HG02623 (cell line): ENCODE data around the gene VSTM2L.

Experiments
- ATAC-seq: cut with Tn5 transposase; IDR thresholded peaks from one replicate; pipeline ENCODE4 v1.9.1; 2021; ENCODE audit warnings: moderate library complexity; ENCODE audit not compliant: unreplicated experiment

The VSTM2L gene

GRCh38 chr20:37899105-37900045, 3.6 kb upstream of the VSTM2L start:
- ATAC-seq = no peak

DNA sequence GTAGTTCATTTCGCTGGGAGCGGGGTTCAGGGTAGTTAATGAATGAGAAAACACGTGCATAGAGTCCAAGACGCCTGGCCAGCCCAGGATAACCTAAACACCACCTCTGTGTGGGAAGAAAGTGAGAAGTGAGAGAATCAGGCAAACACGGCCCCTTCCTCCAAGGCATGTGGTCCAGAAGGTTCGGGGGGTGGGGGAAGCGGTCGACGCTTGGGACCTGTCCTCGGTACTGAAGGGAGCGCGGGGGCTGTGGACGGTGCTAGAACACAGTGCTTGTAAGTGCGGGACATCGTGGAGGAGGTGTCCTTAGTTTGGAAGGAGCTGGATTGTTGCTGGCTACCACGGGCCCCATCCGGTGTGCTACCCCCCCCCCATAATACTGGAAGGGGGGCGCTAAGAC, 1.7 kb upstream of the VSTM2L start:
- ATAC-seq = no peak

- ATAC-seq = no peak
Observed at GRCh38 chr20:37901654-37902503, 1.0 kb upstream of the VSTM2L start.

DNA sequence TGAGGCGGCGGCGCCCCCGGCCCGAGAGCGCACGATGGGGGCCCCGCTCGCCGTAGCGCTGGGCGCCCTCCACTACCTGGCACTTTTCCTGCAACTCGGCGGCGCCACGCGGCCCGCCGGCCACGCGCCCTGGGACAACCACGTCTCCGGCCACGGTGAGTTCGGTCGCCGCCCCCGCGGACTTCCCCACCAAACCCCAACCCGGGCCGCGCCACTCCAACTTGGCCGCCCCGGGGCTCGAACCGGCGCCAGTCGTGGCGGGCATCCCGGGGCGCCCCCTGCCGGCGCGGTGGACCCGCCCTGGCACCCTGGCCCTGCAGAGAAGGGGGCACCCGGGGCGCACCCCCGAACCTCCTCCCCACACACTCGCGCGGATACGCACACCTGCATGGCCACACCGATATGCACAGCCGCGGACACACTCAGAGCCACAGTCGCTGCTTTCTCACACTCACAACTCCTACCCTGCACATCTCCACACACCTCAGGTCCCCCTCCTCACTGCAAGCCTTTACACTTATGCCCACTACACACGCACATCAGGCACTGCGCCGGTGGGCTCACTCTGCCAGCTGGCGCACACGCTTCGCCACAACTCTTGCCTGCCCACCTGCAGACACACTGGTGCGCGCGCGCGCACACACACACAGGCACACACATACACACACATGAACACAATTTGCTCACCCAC, 535 bp downstream of the VSTM2L start:
- ATAC-seq = no peak

DNA sequence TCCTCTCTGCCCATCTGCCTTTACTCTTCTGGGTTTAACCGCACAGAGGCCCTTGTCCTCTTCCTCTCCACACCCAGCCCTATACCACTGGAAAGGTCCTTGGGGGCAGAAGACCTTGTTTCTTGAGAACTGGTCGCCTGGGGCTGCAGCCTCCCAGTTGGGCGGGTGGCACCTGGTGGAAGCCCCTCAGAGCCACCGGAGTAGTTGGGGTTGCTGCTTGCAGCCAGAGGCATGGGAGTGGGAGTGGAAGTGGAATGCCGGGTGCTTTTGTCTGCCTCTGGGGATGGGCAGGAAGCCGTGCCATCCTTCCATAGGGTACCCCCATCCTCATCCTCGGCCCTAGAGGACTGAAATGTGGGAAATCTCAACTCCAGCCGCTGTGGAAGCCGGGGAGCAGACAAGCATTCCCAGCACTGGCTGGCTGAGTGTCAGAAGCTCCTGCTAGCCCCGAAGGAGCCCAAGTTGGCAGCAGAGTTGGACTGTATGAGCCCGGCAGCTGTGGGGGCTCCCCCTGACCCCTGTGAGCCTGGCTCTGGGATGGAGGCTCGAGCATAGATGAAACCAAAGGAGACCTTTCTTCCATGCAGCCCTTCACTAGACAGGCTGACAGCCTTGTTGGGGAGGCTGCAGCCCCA, 1.2 kb downstream of the VSTM2L start:
- ATAC-seq = no peak

GRCh38 chr20:37904845-37905373, 2.0 kb downstream of the VSTM2L start:
- ATAC-seq = no peak

DNA sequence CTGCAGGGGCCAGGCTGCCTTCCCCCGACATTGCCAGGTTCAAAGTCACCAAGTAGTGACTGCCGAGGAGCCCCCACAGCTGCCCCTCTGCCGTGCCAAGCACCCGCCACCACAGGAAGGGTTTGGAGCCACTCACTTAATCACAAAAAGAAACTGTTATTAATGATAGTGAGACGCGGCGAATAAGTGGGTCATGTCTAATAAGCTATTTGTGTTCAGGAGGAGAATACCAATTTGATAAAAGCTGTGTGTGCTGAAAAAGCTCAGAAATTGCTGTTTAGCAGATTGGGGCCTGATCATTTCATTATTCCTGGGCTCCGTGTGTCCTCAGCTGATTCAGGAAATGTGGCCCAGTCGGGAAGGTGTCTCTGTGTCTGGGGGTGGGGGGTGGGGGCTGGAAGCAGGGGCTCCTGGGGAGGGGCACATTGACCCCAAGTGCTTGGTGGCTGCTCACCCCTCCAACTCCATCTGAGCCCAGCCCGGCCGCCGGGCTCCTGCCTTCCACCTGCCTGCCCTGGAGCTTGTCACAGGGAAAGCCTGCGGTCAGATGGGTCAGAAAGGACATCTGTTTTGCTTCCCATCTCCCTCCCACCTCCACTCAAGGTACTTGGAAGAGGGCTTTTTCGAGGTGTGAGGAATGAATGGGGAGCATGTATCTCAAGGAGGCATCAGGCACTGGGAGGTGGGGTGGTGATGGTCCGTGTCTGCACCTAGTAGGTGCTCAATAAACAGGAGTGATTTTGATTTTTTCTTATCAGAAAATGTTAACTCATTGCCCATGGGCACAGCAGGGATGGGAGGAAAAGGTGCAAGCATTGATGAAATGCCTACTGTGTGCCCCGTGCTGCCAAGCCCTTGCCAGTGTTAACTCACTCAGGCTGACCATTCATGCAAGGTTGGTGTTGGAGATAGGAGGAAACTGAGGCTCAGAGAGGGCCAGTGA, 3.0 kb downstream of the VSTM2L start:
- no peak for ATAC-seq

DNA sequence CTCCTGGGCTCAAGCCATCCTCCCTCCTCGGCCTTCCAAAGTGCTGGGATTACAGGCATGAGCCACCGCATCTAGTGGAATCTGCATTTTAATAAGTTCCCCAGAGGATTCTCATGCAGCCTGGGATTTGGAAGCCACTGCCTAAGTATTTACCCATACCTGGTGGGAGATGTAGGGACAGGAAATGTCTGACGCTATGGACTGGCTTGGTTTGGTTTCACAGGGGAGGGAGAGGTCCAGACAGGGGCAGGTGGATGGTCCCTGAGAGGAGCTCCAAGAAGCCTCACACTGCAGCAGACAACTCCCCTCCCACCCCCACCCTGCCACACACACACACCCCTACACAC, 4.4 kb downstream of the VSTM2L start:
- ATAC-seq = no peak

DNA sequence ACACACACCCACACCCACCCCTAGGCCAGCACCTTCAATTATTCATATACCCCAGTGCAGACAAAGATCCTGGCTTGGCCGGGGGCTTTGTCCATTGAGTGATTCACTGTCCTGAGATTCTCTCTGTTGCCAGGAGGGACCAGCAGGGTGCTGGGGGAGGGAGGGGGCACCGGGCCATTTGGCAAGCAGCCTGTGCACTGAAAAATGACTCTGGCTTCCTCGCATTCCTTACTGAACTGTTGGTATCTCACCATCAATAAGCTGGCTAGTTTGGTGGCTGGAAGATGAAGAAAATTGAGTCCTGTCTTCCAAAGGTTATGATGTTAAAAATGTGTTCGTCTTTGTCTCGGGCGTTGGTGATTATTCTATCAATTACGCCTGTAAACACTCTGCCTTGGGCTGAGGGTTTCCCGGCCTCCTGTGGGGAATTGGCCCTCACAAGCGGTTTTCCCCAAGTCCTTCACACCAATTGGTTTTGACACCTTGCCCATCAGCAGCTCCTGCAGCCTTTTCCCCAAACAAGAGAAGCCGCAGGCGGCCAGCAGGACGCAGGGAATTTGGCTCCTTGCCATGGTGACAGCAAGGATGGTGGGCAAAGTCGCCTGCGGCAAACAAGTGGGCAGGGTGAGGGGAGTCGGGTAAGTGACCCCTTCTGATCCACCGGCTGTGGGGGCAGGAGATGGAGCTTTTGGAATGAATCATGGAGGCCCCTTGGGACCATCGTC, 4.9 kb downstream of the VSTM2L start:
- ATAC-seq = no peak

DNA sequence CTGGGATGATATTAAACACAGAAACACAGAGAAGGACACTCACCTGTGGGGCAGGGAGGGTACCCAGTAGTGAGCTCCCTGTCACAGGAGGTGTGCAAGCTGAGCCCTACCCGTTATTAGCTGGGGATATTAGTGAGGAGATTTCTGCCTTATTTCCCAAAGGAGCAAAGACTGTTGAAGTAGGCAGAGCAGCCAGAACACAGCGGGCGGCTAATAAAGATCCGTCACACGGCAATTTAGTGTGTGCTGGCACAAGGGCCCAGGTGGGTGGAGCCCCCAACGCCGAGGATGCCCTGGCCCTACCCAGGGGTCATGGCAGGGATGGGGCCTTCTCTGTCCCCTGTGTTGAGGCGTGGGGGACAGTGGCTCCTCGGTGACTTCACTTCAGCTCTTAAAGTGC, 8.3 kb downstream of the VSTM2L start:
- ATAC-seq = no peak

DNA sequence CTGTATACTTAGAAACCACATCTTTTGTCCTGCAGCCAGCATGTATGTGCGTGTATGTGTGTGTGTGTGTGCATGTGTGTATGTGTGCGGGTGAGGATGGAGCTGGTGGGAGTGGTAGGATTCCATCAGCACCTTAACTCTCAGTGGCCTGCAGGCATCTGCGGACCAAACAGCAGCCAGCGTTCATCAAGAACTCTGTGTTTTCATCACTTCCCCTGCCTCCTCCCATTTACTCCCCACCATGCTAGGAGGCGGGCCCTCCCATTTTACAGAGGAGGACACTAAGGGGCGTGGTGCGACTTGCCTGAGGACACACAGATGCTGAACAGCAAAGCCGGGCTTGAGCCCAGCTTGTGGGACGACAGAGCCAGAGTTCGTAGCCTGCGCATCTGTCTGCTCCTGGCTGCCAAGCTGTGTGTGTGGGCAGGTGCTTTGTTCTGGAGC, 8.9 kb downstream of the VSTM2L start:
- ATAC-seq = no peak

DNA sequence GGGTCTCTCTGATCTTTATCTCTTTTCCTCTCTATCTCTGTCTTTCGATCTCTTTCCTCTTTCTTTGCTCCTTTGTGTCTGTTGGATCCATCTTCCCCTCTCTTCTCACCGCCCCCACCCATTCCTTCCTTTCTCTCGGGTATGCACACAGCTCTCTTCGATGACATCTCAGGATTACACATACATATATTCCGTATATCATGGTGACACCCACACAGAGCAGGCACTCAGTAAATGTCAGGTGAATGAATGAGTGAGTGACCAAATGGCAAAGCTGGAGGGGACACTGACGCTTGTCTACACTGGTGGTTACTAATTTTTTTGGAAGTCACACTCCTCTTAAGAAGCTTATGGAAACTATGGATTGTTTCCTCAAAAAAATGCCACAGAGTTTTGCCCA, 9.9 kb downstream of the VSTM2L start:
- no peak for ATAC-seq

DNA sequence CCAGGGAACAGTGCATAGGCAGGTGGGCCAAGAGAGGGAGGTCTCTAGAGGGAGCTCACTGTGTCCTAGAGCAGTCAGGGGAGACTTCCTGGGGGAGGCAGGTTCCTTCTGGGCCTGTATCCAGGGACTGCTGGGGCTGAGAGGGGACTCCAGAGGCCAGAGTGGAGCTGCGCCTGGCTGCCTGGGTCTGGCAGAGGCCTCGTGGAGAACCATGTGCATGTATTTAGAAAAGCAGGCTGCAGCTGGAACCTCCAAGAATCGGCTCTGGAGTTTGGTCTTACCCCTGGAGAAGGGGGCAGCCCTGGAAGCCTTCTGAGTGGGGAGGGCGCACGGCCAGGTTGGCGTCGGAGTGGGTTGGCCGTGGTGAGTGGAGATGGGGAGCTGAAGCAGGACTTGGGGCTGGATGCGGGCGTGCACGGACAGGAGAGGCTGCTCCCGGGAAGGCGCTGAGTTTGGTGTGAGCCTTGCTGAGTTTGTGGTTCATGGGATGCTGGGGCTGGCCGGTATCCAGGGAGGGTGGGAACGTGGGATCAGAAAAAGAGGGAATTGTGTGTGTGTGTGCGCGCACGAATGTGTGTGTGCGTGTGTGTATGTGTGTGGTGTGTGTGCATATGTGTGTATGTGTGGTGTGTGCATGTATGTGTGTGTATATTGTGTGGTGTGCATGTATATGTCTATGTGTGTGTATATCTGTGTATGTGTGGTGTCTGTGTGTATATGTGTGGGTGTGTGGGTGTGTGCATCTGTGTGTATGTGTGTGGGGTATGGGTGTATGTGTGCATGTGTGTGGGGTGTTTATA, 10.8 kb downstream of the VSTM2L start:
- ATAC-seq = no peak

- no peak for ATAC-seq
Observed at GRCh38 chr20:37914367-37914671, 11.4 kb downstream of the VSTM2L start.

DNA sequence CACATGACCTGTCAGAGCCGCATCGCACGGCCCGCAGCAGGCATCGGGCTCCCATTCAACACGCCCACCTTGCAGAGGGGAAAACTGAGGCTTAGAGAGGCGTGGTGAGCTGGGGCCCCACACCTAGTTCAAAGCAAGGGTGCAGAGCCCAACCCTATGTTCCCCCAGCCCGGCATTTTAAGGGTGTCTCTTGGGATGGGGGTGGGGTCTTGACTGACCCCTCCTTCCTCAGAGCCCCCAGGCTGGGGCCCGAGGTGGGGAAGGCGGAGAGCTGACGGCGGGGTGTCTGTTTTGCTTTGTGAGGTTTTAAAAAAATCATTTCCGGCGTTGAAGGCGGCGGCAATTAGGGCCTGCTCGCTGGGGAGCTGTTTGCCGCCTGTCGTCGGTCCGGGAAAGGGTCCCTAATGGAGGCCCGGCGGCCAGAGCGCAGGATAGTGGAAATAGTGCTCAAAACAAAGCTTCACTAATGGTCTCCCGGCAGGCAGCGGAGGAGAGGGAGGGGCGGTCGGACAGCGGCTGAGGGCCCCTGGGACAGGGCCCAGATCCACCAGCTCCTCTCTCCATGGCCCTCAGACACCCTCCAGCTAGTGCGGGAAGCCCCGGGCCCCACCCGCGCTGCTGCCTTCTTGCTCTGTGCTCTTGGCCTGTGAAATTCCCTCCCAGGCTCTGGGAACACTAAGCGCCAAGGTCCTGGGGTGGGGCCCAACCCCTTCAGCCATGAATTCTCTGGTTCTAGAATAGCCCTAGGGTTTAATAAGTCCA, 11.9 kb downstream of the VSTM2L start:
- ATAC-seq = no peak

DNA sequence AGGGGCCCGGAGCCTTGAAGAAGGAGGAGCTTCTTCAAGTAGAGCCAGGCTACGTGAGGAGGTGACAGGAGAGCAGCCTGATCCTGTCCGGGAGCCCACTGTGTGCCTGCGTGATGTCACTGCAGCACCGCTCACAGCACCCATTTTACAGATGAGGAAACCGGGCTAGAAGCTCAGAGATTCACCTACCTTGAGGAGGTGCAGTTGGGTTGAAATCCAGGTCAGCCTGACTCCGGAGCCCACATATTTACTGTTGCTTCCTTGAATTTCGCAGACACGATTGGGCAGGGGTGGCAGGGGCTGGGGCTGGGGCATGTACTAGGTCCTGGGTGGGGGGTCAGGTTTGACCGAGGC, 12.5 kb downstream of the VSTM2L start:
- ATAC-seq = no peak

DNA sequence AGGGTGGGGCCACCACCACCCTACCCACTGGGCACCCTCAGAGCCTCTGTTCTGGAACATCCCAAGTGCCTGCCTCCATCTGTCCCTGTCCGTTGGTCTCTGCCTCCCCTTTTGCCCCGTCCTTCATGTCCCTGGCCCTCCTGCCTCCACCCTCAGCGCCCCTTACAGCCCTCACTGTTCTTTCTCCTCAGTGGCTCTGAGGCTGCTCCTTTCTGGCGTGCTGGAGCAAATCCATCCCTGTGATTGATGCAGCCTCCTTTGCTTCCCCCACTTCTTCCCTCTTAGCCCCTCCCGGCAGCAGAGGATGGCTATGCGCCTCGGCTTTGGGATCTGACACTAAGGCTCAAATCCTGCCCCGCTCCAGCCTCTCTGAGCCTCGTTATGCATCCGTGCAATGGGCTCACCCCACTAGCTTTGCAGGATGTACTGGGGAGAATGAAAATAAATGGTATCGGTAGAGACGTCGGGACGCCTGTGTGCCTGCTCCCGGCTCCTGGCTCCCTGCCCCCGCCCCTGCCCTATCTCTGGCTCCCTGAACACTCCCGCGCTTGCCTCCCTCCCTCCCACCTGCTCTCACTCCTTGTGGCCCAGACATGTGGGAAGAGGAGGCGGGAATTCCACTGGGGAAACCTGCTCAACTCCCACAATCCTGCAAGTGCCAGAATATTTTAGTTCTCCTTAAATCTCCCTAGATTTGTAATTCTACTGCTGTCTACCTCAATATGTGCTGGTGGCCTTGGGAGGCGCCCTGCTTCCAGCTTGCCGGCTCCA, 13.1 kb downstream of the VSTM2L start:
- ATAC-seq = no peak
